Measurements from ENCODE around the gene RNASE8. TPM values are rescaled to one million over a fixed set of nuclear protein-coding genes. Genes with fewer than 3 reads are reported as not detected.

RNASE8 gene
- total RNA-seq, 2 donors from 2014 or later: not detected

DNA sequence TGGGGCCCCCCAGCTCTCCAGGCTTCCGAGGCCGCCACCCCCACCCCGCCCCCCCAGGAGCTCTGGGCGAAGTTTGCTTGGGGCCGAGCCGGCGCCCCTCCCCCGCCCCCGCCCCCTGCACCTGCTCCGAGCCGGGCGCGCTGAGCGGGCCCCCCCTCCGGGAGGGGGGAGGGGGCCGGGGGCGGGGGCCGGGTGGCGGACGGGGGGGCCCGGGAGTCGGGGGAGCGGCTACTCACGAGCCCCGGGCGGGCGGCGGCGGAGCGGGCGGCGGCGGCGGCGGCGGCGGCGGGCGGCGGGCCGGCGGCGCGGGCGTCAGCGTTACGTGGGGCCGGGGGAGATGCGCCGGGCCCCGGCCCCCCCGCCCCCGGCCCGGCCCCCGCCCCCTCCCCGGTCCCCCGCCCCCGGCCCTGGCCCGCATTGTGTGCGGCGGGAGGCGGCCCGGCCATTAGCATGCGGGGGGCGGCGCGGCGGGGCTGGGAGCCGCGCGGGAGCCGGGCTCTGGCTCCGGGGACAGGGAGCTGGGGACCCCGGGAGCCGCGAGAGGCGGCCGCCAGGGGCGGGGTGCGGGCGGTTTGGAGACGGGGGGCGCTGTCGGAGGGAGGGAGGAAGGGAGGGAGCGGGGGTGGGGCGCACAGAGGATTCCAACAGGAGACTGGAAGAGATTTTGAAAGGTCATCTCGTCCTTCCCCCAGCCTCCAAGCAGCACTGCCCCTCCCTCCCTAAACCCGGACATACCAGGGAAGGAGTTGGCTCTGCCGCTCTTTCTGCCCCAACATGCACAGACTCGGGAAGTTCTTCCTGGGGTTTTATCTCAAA is 40.7 kb downstream of the RNASE8 start, which contains the start of gene ZNF219:
Gene ZNF219, minus strand, starts transcription at position 580 of the 816 bp plus-strand sequence. CDS start 5,064 bp downstream, outside the sequence.
- DNase-seq (peak in 2 of 3 donors; percentile 49 to 55), ATAC-seq (peak; percentile 60)
- Mint-ChIP-seq H3K27ac (peak within 1 kb of the TSS; percentile 89), H3K4me1 (peaks cover 15% of the 10 kb centered on the region), H3K4me3 (peak within 1 kb of the TSS; percentile 91), H3K36me3 (ENCODE audit: low read depth) (no peaks in the 10 kb centered on the region), H3K27me3 (no peaks in the 10 kb centered on the region)
- no peaks in the 10 kb centered on the region for H3K9me3 ChIP-seq (ENCODE audit: control insufficient read depth, low read length, poor library complexity, severe bottlenecking)

DNA sequence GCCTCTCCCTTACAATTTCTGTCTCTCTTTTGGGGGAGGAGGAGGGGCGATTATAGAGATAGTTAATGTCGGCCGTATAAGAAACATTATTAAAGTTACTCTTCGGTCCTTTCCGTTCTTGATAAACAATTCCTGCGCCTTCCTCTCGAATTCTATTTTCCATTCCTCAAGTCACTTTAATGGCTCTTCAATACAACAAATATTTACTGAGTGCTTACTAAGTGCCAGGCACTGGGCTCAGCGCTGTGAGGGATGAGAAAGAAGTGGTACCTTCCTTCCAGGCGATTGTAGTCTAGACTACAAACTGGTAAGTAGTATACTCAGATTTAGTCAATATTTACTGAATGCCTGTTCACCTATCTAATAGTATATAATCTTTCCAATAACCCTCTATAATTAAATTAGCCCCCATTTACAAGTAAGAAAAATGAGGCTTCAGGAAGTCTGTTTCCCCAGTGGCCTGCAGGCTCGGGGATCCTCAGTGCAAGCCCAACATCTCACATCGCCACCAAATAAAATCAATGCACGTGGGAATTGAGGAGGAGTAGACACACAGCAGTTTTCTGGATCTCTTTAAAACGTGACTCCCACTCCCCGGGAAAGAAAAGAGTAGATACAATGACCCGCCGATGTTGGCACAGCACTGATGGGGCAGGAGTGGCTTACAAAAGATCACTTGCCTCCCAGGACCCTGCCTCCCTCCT is 41.4 kb downstream of the RNASE8 start:
- H3K36me3 Mint-ChIP-seq (ENCODE audit: low read depth): no peaks in the 10 kb centered on the region
- ATAC-seq (no peak), DNase-seq (no peak)
- H3K9me3 ChIP-seq (ENCODE audit: control insufficient read depth, low read length, poor library complexity, severe bottlenecking): no peaks in the 10 kb centered on the region
- H3K27ac Mint-ChIP-seq: peak overlapping the region; percentile 81
- peak overlapping the region; percentile 91 for H3K4me3 Mint-ChIP-seq
- peaks cover 18% of the 10 kb centered on the region for H3K4me1 Mint-ChIP-seq
- no peaks in the 10 kb centered on the region for H3K27me3 Mint-ChIP-seq

DNA sequence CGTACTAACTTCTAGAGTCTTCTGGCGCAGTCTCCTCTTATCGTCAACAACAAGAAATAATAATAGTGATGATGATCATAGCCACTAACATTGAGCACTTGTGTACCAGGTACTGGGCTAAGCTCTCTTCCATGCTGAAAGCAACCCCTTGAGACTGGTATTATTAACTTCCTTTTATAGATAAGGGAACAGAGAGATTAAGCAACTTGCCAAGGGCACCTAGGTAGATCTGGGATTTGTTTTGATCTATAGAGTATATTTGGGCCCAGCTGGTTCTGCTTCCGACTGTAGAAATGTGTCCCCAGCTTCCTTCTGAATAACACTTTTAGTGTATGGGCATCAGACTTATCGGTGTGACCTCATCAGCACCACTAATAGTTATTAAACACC is 42.0 kb downstream of the RNASE8 start:
- H3K9me3 ChIP-seq (ENCODE audit: control insufficient read depth, low read length, poor library complexity, severe bottlenecking): no peaks in the 10 kb centered on the region
- H3K27ac Mint-ChIP-seq: peak overlapping the region; percentile 81
- peaks cover 20% of the 10 kb centered on the region for H3K4me1 Mint-ChIP-seq
- ATAC-seq: no peak
- H3K27me3 Mint-ChIP-seq: no peaks in the 10 kb centered on the region
- DNase-seq: no peak
- no peaks in the 10 kb centered on the region for H3K36me3 Mint-ChIP-seq (ENCODE audit: low read depth)
- peak overlapping the region; percentile 91 for H3K4me3 Mint-ChIP-seq

DNA sequence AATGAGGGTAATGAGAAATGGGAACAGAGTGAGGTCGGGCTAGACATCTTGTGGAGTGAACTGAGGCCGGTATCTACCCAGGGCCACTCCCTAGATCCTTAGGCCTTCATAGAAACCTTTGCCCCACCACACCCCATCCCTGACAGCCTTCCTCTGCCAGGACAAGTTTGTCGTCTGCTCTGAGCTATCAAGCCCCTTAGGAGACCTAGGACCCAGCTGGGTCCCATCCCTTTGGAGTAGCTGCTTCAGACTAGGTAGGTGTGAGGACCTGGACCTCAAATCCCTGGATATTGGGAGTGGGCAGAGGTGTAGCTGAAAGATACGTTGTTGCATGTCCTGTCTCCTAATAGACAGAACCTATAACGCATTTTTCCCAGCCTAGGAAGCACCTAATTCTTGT is 43.3 kb downstream of the RNASE8 start, which contains the start of gene TMEM253:
Gene TMEM253, plus strand, starts transcription at position 136 of the 400 bp plus-strand sequence. CDS start 278 bp downstream, outside the sequence.
- ATAC-seq: no peak

DNA sequence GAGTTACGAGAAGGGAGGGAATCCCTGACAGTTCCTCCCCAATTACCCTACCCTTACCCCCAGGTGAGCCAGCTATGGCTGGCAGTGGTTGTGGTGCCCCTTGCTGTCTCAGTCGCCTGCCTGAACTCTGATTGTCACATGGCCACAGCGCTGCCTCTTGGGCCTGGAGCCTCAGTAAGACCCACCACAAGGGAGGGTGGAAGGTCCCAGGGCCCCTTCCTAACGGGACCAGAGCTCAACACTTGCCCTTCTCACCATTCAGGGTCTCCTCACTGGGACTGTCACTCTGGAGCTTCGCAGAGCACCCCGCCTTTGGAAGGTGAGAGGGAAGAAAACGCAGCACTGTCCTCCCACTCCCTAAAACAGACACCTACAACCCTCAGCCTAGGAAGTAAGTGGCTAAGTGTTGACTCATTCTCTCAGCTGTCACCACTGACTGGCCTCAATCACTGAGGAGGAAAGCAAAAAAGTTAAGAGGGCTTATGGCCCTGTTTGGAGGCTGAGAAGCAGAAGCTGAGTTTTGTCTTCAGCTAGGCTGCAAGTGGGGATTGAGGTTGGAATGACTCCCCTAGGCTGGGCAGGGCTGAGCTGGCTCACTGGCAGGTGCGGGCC is 44.3 kb downstream of the RNASE8 start:
- Mint-ChIP-seq H3K4me1 (peaks cover 25% of the 10 kb centered on the region), H3K27ac (peak overlapping the region; percentile 97), H3K4me3 (no peak overlapping the region), H3K27me3 (no peaks in the 10 kb centered on the region), H3K36me3 (ENCODE audit: low read depth) (no peaks in the 10 kb centered on the region)
- DNase-seq (no peak), ATAC-seq (no peak)
- no peaks in the 10 kb centered on the region for H3K9me3 ChIP-seq (ENCODE audit: control insufficient read depth, low read length, poor library complexity, severe bottlenecking)

More for the DNA sequence above, 43.3 kb downstream of the RNASE8 start, which contains the start of gene TMEM253:
- peaks cover 22% of the 10 kb centered on the region for H3K4me1 Mint-ChIP-seq
- H3K27ac Mint-ChIP-seq: peak within 1 kb of the TSS; percentile 81
- peak within 1 kb of the TSS; percentile 64 for H3K4me3 Mint-ChIP-seq
- no peaks in the 10 kb centered on the region for H3K27me3 Mint-ChIP-seq
- no peaks in the 10 kb centered on the region for H3K36me3 Mint-ChIP-seq (ENCODE audit: low read depth)
- DNase-seq: no peak
- H3K9me3 ChIP-seq (ENCODE audit: control insufficient read depth, low read length, poor library complexity, severe bottlenecking): no peaks in the 10 kb centered on the region

DNA sequence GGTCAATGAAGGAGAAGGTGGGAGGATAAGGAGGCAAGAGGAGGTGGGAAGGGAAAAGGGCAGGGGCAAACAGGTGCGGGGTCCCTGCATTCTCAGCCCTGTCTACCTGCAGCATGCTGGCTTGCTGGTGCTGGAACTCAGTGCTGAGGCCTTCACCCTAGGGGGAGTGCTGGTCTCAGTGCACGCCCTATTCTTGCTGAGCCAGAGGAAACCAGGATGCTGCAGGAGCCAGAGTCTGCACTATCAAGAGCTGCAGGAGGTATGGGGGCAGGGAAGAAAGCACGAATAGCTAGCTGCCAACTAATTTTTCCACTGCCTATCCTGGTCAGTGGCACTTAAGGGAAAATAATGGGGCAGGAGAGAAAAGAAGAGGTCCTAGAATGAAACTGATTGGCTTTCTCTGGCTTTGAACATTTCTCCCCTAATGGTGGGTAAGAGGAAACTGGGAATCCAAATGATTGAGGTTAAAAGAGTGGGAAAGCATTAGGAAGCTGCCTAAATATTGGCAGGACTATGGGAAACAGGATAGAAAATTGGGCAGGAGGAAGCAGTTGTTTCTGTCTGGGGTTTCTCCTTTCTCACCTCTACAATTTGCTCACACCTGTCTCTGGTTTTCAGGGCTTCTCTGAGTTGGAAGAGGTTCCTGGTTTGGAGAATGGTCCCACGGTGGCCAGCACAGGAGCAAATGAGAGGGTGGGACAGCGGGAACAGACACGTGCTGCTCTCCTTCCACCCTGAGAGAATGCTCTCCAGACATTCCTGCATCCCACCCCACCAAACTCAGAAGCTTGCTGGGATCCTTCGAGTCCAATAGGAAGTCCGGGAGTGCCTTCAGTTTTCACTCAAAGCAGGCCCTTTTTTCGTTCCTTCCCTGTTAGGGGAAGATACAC is 45.1 kb downstream of the RNASE8 start:
- Mint-ChIP-seq H3K4me1 (peaks cover 27% of the 10 kb centered on the region), H3K27me3 (no peaks in the 10 kb centered on the region), H3K36me3 (ENCODE audit: low read depth) (no peaks in the 10 kb centered on the region), H3K4me3 (peak overlapping the region; percentile 95), H3K27ac (peak overlapping the region; percentile 97)
- no peaks in the 10 kb centered on the region for H3K9me3 ChIP-seq (ENCODE audit: control insufficient read depth, low read length, poor library complexity, severe bottlenecking)
- ATAC-seq (no peak), DNase-seq (no peak)

DNA sequence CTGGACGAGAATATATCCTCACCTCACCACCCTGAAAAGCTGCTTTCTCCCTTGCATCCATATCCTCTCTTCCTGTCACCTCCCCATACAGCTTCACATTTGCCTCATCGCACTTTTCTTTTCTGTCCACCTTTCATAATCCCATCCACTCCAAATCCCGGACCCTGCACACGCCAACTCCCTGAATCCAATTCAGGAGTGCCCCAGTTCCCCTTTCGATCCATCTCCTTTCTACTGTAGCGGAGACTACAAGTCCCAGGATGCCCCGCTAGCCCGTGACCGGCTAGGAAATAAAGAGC is 45.7 kb downstream of the RNASE8 start:
- H3K4me3 Mint-ChIP-seq: peak overlapping the region; percentile 95
- H3K27me3 Mint-ChIP-seq: no peaks in the 10 kb centered on the region
- DNase-seq: no peak
- ATAC-seq: no peak
- H3K9me3 ChIP-seq (ENCODE audit: control insufficient read depth, low read length, poor library complexity, severe bottlenecking): no peaks in the 10 kb centered on the region
- H3K27ac Mint-ChIP-seq: peak overlapping the region; percentile 97
- H3K36me3 Mint-ChIP-seq (ENCODE audit: low read depth): no peaks in the 10 kb centered on the region
- H3K4me1 Mint-ChIP-seq: peaks cover 27% of the 10 kb centered on the region

DNA sequence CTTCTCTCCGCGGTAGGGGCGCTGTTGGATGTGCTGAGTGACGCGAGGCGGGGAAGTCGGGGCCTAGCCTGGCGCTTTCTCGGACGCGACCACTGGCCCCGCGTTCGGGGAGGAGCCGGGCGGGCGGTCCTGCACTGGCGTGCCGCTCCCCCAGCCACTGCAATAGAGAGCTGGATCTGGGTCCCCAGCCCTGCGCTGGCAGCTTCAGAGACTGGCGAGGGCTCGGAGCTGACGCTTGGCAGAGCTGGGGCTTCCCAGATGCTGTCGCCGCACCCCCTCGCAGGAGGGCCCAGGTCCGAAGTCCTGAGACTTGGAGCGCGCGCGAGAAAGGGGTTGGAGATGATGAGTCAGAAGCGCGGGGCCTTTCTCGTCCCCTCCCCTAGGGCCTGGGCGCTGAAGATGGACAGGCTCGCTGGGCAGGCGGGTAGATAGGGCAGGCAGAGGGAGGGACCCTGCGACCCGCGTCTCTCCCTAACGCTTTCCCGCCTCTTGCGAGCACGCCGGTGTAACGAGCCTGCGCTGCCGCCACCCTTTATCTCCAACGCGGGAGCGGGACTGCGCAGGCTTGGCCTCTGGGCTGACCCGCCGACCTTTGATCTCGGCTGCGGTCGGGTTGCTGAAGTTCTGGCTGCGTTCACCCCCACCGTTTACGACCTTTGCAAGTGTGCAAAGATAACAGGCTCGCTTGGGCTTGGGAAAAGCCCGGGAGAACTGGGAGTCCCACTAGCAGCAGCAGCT is 46.3 kb downstream of the RNASE8 start:
- no peaks in the 10 kb centered on the region for H3K9me3 ChIP-seq (ENCODE audit: control insufficient read depth, low read length, poor library complexity, severe bottlenecking)
- Mint-ChIP-seq H3K27ac (peak overlapping the region; percentile 97), H3K27me3 (no peaks in the 10 kb centered on the region), H3K36me3 (ENCODE audit: low read depth) (no peaks in the 10 kb centered on the region), H3K4me3 (peak overlapping the region; percentile 95), H3K4me1 (peaks cover 24% of the 10 kb centered on the region)
- ATAC-seq (peak; percentile 87), DNase-seq (peak; percentile 82 to 91 (median 83))

DNA sequence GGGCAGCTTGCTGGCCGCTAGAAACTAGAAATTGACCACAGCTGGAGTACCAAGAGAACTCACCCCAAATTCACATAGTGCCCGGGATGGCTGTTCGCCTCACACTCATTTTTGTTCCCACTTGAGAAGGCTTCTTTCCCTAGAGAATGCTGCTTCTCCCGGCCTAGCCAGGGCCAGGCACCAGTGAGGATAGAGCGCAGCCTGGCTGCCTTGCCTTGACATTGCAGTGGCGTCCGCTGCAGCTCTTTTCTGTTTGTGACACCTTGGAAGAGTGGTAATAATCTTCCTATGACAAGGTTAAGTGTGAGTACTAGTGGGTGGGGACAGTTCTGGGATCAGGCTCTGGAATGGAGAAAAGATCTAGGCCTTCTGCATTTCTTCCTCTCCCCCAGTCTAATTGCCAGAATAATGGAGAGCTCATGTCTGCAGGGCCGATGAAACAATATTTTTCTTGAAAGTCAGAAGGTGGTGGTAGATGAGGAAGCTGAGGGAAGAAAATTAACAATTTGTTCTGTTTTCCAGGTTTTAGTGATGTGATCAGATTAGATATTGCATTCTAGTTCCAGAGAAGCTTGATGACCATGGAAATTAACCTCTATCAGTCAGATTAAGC is 46.9 kb downstream of the RNASE8 start:
- ATAC-seq (peak; percentile 53), DNase-seq (peak; percentile 35 to 47 (median 44))
- no peaks in the 10 kb centered on the region for H3K9me3 ChIP-seq (ENCODE audit: control insufficient read depth, low read length, poor library complexity, severe bottlenecking)
- peak overlapping the region; percentile 95 for H3K4me3 Mint-ChIP-seq
- no peaks in the 10 kb centered on the region for H3K27me3 Mint-ChIP-seq
- no peaks in the 10 kb centered on the region for H3K36me3 Mint-ChIP-seq (ENCODE audit: low read depth)
- H3K4me1 Mint-ChIP-seq: peaks cover 18% of the 10 kb centered on the region
- peak overlapping the region; percentile 97 for H3K27ac Mint-ChIP-seq

DNA sequence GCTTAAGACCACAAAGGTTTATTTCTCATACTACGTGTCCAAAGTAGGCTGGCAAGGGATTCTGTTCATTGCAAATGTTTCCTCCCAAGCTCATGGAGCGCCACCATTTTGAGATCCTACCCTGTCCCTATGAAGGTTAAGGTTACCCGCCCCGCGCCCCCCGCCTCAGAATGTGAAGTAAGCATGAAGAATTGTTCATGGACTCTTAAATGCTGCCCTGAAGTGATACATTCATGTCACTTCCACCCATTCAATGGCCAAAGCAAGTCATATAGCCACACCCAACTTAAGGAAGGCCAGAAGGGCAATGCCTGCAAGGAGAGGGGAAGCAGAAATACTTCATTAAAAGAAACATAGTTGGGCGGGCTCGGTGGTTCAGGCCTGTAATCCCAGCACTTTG is 47.5 kb downstream of the RNASE8 start:
- no peak for ATAC-seq
- peak overlapping the region; percentile 97 for H3K27ac Mint-ChIP-seq
- H3K36me3 Mint-ChIP-seq (ENCODE audit: low read depth): no peaks in the 10 kb centered on the region
- H3K9me3 ChIP-seq (ENCODE audit: control insufficient read depth, low read length, poor library complexity, severe bottlenecking): no peaks in the 10 kb centered on the region
- H3K4me3 Mint-ChIP-seq: no peak overlapping the region
- no peaks in the 10 kb centered on the region for H3K27me3 Mint-ChIP-seq
- peaks cover 17% of the 10 kb centered on the region for H3K4me1 Mint-ChIP-seq
- no peak for DNase-seq

DNA sequence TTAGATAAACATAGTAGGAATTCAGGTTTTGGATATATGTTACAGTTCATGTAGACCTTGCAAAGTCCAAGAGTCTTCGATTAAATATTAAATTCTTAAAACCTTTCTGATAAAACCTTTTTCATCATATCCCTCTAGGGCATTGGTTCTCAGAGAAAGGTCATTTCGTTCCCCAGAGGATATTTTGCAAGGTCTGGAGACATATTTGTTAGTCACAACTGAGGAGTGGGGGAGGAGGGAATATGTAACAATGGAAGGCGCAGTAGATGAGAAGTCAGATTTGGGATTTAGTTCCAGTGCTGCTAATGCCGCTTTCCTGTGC is 48.5 kb downstream of the RNASE8 start:
- H3K4me3 Mint-ChIP-seq: no peak overlapping the region
- no peak for DNase-seq
- no peaks in the 10 kb centered on the region for H3K9me3 ChIP-seq (ENCODE audit: control insufficient read depth, low read length, poor library complexity, severe bottlenecking)
- no peak overlapping the region for H3K27ac Mint-ChIP-seq
- H3K36me3 Mint-ChIP-seq (ENCODE audit: low read depth): no peaks in the 10 kb centered on the region
- peaks cover 17% of the 10 kb centered on the region for H3K4me1 Mint-ChIP-seq
- no peaks in the 10 kb centered on the region for H3K27me3 Mint-ChIP-seq
- no peak for ATAC-seq

All from T-helper 17 cell (primary cell).